Measurements from ENCODE around the gene PER1.

DNA sequence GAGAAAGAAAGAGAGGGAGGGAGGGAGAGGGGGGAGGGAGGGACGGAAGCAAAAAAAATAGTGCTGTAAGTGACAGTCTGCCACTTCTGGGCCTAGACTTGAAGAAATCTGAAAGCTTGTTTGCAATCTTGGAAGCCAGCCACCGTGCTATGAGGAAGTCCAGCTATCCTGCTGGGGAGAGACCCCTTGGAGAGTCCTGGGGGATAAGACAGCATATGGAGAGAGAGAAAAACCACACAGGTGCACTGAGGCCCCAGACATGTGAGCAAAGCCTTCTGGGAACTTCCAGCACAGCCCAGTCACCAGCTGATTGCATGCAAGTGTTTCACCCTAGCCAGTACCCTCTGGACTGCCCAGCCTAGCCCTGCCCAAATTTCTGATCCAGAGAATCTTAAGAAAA lies 52.1 kb downstream of the PER1 start:
- TF ChIP-seq, protein P1, sequence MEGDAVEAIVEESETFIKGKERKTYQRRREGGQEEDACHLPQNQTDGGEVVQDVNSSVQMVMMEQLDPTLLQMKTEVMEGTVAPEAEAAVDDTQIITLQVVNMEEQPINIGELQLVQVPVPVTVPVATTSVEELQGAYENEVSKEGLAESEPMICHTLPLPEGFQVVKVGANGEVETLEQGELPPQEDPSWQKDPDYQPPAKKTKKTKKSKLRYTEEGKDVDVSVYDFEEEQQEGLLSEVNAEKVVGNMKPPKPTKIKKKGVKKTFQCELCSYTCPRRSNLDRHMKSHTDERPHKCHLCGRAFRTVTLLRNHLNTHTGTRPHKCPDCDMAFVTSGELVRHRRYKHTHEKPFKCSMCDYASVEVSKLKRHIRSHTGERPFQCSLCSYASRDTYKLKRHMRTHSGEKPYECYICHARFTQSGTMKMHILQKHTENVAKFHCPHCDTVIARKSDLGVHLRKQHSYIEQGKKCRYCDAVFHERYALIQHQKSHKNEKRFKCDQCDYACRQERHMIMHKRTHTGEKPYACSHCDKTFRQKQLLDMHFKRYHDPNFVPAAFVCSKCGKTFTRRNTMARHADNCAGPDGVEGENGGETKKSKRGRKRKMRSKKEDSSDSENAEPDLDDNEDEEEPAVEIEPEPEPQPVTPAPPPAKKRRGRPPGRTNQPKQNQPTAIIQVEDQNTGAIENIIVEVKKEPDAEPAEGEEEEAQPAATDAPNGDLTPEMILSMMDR (IDR thresholded peaks at IDR 0.05), result no peak
- TF ChIP-seq POLR2A (IDR thresholded peaks at IDR 0.05), result no peak

Data from body of pancreas (tissue), 4 donors.